ENCODE measurements around the gene MAPK10. TPM values are rescaled to one million over a fixed set of nuclear protein-coding genes. Genes with fewer than 3 reads are reported as not detected.

MAPK10 gene
- total RNA-seq, 1 experiment from 2014 or later: 0.03 TPM

GRCh38 chr4:86015412-86016350 is 344.2 kb downstream of the MAPK10 start:
- H3K27me3 ChIP-seq: no peaks in the 10 kb centered on the region
- H3K4me3 ChIP-seq: no peak overlapping the region
- H3K9me3 ChIP-seq: no peaks in the 10 kb centered on the region
- H3K36me3 ChIP-seq: no peaks in the 10 kb centered on the region
- no peak for DNase-seq

- no peak overlapping the region for H3K4me3 ChIP-seq
- no peaks in the 10 kb centered on the region for H3K9me3 ChIP-seq
- no peak for DNase-seq
- H3K27me3 ChIP-seq: no peaks in the 10 kb centered on the region
- H3K36me3 ChIP-seq: no peaks in the 10 kb centered on the region
Observed at GRCh38 chr4:86014599-86014998, 345.3 kb downstream of the MAPK10 start.

- peak; percentile 26 for DNase-seq
- no peak overlapping the region for H3K4me3 ChIP-seq
- H3K27me3 ChIP-seq: no peaks in the 10 kb centered on the region
- H3K36me3 ChIP-seq: no peaks in the 10 kb centered on the region
- no peaks in the 10 kb centered on the region for H3K9me3 ChIP-seq
Observed at GRCh38 chr4:86013621-86014020, 346.2 kb downstream of the MAPK10 start.

- no peaks in the 10 kb centered on the region for H3K27me3 ChIP-seq
- no peak overlapping the region for H3K4me3 ChIP-seq
- H3K36me3 ChIP-seq: no peaks in the 10 kb centered on the region
- peak; percentile 68 for DNase-seq
- no peaks in the 10 kb centered on the region for H3K9me3 ChIP-seq
Observed at GRCh38 chr4:86011117-86011516, 348.7 kb downstream of the MAPK10 start.

- DNase-seq: no peak
- Histone ChIP-seq H3K36me3 (no peaks in the 10 kb centered on the region), H3K9me3 (no peaks in the 10 kb centered on the region), H3K27me3 (no peaks in the 10 kb centered on the region), H3K4me3 (no peak overlapping the region)
Observed at GRCh38 chr4:86007042-86007441, 352.8 kb downstream of the MAPK10 start.

GRCh38 chr4:86006057-86006456 is 353.8 kb downstream of the MAPK10 start:
- H3K4me3 ChIP-seq: no peak overlapping the region
- no peaks in the 10 kb centered on the region for H3K9me3 ChIP-seq
- no peaks in the 10 kb centered on the region for H3K36me3 ChIP-seq
- H3K27me3 ChIP-seq: no peaks in the 10 kb centered on the region
- no peak for DNase-seq

GRCh38 chr4:86004030-86004429 is 355.8 kb downstream of the MAPK10 start:
- no peaks in the 10 kb centered on the region for H3K27me3 ChIP-seq
- H3K4me3 ChIP-seq: no peak overlapping the region
- no peak for DNase-seq
- no peaks in the 10 kb centered on the region for H3K9me3 ChIP-seq
- no peaks in the 10 kb centered on the region for H3K36me3 ChIP-seq

GRCh38 chr4:86001591-86001990 is 358.3 kb downstream of the MAPK10 start:
- Histone ChIP-seq H3K9me3 (no peaks in the 10 kb centered on the region), H3K27me3 (no peaks in the 10 kb centered on the region)

GRCh38 chr4:85995361-85995760 is 364.5 kb downstream of the MAPK10 start:
- H3K9me3 ChIP-seq: no peaks in the 10 kb centered on the region

More at GRCh38 chr4:86001591-86001990, 358.3 kb downstream of the MAPK10 start:
- DNase-seq: no peak
- no peaks in the 10 kb centered on the region for H3K36me3 ChIP-seq
- H3K4me3 ChIP-seq: no peak overlapping the region

GRCh38 chr4:85994576-85994975 is 365.3 kb downstream of the MAPK10 start:
- Histone ChIP-seq H3K4me3 (no peak overlapping the region), H3K9me3 (no peaks in the 10 kb centered on the region), H3K36me3 (no peaks in the 10 kb centered on the region), H3K27me3 (no peaks in the 10 kb centered on the region)
- no peak for DNase-seq

More at GRCh38 chr4:85995361-85995760, 364.5 kb downstream of the MAPK10 start:
- DNase-seq: no peak
- Histone ChIP-seq H3K27me3 (no peaks in the 10 kb centered on the region), H3K36me3 (no peaks in the 10 kb centered on the region), H3K4me3 (no peak overlapping the region)

- DNase-seq: no peak
- Histone ChIP-seq H3K27me3 (no peaks in the 10 kb centered on the region), H3K9me3 (no peaks in the 10 kb centered on the region), H3K4me3 (no peak overlapping the region), H3K36me3 (no peaks in the 10 kb centered on the region)
Observed at GRCh38 chr4:85993641-85994040, 366.2 kb downstream of the MAPK10 start.

GRCh38 chr4:85986266-85986665 is 373.6 kb downstream of the MAPK10 start:
- H3K9me3 ChIP-seq: no peaks in the 10 kb centered on the region; the same call in 1 of the 2 replicates
- DNase-seq: no peak
- H3K36me3 ChIP-seq: no peaks in the 10 kb centered on the region
- no peaks in the 10 kb centered on the region for H3K27me3 ChIP-seq
- H3K4me3 ChIP-seq: no peak overlapping the region

GRCh38 chr4:85979276-85979675 is 380.6 kb downstream of the MAPK10 start:
- no peak for DNase-seq
- H3K36me3 ChIP-seq: no peaks in the 10 kb centered on the region; the same call in 1 of the 2 replicates
- no peak overlapping the region for H3K4me3 ChIP-seq
- no peaks in the 10 kb centered on the region; the same call in 1 of the 2 replicates for H3K9me3 ChIP-seq
- no peaks in the 10 kb centered on the region for H3K27me3 ChIP-seq

- H3K36me3 ChIP-seq: no peaks in the 10 kb centered on the region; the same call in 1 of the 2 replicates
- no peak overlapping the region for H3K4me3 ChIP-seq
- H3K27me3 ChIP-seq: no peaks in the 10 kb centered on the region
- no peak for DNase-seq
- H3K9me3 ChIP-seq: peaks cover 2% of the 10 kb centered on the region; the same call in 1 of the 2 replicates
Observed at GRCh38 chr4:85970535-85970934, 389.3 kb downstream of the MAPK10 start.

- no peak for DNase-seq
Observed at GRCh38 chr4:85968945-85969819, 390.7 kb downstream of the MAPK10 start.

GRCh38 chr4:85967872-85968271 is 392.0 kb downstream of the MAPK10 start:
- H3K27me3 ChIP-seq: no peaks in the 10 kb centered on the region
- no peaks in the 10 kb centered on the region for H3K9me3 ChIP-seq
- H3K4me3 ChIP-seq: no peak overlapping the region
- no peaks in the 10 kb centered on the region for H3K36me3 ChIP-seq
- no peak for DNase-seq

More at GRCh38 chr4:85968945-85969819, 390.7 kb downstream of the MAPK10 start:
- Histone ChIP-seq H3K9me3 (peaks cover 2% of the 10 kb centered on the region; the same call in 1 of the 2 replicates), H3K27me3 (no peaks in the 10 kb centered on the region), H3K36me3 (no peaks in the 10 kb centered on the region), H3K4me3 (no peak overlapping the region)

GRCh38 chr4:85966373-85966772 is 393.5 kb downstream of the MAPK10 start:
- no peaks in the 10 kb centered on the region for H3K27me3 ChIP-seq
- H3K36me3 ChIP-seq: no peaks in the 10 kb centered on the region
- no peak for DNase-seq
- H3K9me3 ChIP-seq: no peaks in the 10 kb centered on the region
- no peak overlapping the region for H3K4me3 ChIP-seq

Data from MG63 (cell line).